DOHH2 (cell line): Measurements from ENCODE around the gene TBC1D24.

Experiments used
- H3F3A ChIP-seq: fragments of 200-600 bp; sonication (generic), shearing (Covaris generic); 2 replicates; pipeline ENCODE4 v1.6.0; 2016; ENCODE audit warnings: antibody characterized with exemption, mild to moderate bottlenecking; ENCODE audit not compliant: control insufficient read depth, insufficient read depth
- H3K27ac ChIP-seq: fragments of 200-600 bp; sonication (generic); 2 replicates; pipeline ENCODE4 v1.5.1; 2014; ENCODE audit warnings: low read depth, mild to moderate bottlenecking, low read length, moderate library complexity
- H3K27me3 ChIP-seq: fragments of 200-600 bp; sonication (generic); 2 replicates; pipeline ENCODE4 v1.6.1; 2014; ENCODE audit warnings: mild to moderate bottlenecking, low read length, mixed read lengths; ENCODE audit not compliant: control insufficient read depth
- H3K36me3 ChIP-seq: fragments of 200-600 bp; sonication (generic); 2 replicates; pipeline ENCODE4 v1.6.1; 2014; ENCODE audit warnings: mild to moderate bottlenecking, low read length, moderate library complexity, mixed read lengths; ENCODE audit not compliant: control insufficient read depth
- H3K4me1 ChIP-seq: fragments of 200-600 bp; sonication (generic); 2 replicates; pipeline ENCODE4 v1.6.1; 2014; ENCODE audit warnings: mild to moderate bottlenecking, low read length, mixed read lengths; ENCODE audit not compliant: control insufficient read depth
- H3K4me2 ChIP-seq: fragments of 200-600 bp; sonication (generic); 2 replicates; pipeline ENCODE4 v1.6.0; 2014; ENCODE audit warnings: mild to moderate bottlenecking, low read length, moderate library complexity
- H3K4me3 ChIP-seq: fragments of 200-600 bp; sonication (generic); 2 replicates; pipeline ENCODE4 v1.5.1; 2014; ENCODE audit warnings: mild to moderate bottlenecking, low read length, mixed read lengths
- H3K79me2 ChIP-seq: fragments of 200-600 bp; sonication (generic); 2 replicates; pipeline ENCODE4 v1.6.1; 2014; ENCODE audit warnings: mild to moderate bottlenecking, low read length, mixed read lengths; ENCODE audit not compliant: control insufficient read depth
- H3K9me2 ChIP-seq: fragments of 200-600 bp; sonication (generic); replicated peaks from 2 replicates; pipeline ENCODE4 v1.6.1; 2014; ENCODE audit warnings: mild to moderate bottlenecking, low read length, mixed read lengths; ENCODE audit not compliant: control insufficient read depth
- H3K9me3 ChIP-seq: fragments of 200-600 bp; sonication (generic); 2 replicates; pipeline ENCODE4 v1.6.1; 2014; ENCODE audit warnings: antibody characterized with exemption, low read length, mixed read lengths; ENCODE audit not compliant: control insufficient read depth, insufficient read depth
- H4K20me1 ChIP-seq: fragments of 200-600 bp; sonication (generic); 2 replicates; pipeline ENCODE4 v1.6.0; 2014; ENCODE audit warnings: low read depth, mild to moderate bottlenecking, antibody characterized with exemption, low read length, moderate library complexity; ENCODE audit not compliant: control insufficient read depth, insufficient read depth
- EZH2phosphoT487 ChIP-seq: fragments of 200-600 bp; sonication (generic); IDR thresholded peaks from 2 replicates; pipeline ENCODE4 v1.6.1; 2017; ENCODE audit warnings: borderline replicate concordance, mild to moderate bottlenecking, antibody characterized with exemption, low read length, moderate library complexity, mixed read lengths
- TF ChIP-seq, protein P1 (sequence below): fragments of 200-600 bp; sonication (generic); IDR thresholded peaks from one replicate; pipeline ENCODE4 v1.5.1; 2014; ENCODE audit warnings: antibody characterized with exemption, mild to moderate bottlenecking, low read depth, low read length; ENCODE audit not compliant: poor library complexity, severe bottlenecking

The TBC1D24 gene

DNA sequence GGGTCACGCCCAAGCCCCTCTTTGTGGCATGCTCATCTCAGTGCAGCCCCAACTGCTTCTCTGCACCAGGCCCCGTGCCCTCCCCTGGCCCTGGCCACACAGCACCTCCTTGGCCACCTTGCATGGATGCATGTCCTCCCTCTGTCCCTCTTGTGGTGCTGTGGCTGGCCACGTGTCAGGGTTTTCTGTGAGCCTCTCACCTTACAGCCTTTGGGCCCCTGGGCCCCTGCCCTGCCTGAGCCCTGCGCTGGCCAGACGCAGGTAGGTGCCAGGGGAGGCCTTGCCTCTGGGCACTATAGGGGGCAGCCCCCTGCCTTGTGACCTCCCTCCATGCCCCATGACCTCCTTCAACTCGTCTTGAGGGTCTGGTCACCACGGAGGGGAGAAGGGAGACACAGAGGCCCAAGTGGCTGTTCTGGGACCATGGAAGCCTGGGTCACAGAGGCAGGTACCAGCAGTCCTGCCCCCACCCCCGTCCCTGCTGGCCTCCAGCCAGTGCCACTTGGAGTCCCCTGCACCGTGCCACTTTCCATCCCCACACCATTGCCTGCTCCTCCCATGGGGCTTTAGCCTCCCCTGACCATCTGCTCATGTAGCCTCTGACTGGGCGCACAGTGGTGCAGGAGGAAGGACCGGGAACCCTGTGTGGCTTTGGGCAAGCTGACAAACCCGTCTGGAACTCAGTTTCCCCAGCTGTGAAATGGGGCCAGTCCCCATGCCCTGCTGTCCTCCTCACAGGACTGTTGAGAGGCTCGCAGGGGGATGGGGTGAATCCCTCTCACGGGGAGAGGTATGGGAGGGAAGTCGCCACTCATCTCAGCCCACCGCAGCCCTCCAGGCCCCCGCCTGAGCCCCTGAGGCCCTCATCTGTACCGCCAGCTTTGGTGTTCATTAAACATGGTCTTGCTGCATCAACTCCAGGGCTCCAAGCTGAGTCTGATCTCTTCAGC, 27.3 kb downstream of the TBC1D24 start:
- Histone ChIP-seq H3F3A (peaks cover 10% of the 10 kb centered on the region), H3K79me2 (peaks cover 17% of the 10 kb centered on the region), H3K4me1 (peaks cover 62% of the 10 kb centered on the region), H4K20me1 (0 out of 2 replicates have a peak, but pooled peaks cover 7% of the 10 kb centered on the region), H3K27me3 (no peaks in the 10 kb centered on the region), H3K36me3 (peaks cover 31% of the 10 kb centered on the region), H3K9me3 (no peaks in the 10 kb centered on the region), H3K27ac (peak overlapping the region; percentile 92), H3K9me2 (no peaks in the 10 kb centered on the region), H3K4me2 (peak overlapping the region; percentile 64), H3K4me3 (peak overlapping the region; percentile 61)
- no peak for TF ChIP-seq EZH2phosphoT487
- TF ChIP-seq, protein P1, sequence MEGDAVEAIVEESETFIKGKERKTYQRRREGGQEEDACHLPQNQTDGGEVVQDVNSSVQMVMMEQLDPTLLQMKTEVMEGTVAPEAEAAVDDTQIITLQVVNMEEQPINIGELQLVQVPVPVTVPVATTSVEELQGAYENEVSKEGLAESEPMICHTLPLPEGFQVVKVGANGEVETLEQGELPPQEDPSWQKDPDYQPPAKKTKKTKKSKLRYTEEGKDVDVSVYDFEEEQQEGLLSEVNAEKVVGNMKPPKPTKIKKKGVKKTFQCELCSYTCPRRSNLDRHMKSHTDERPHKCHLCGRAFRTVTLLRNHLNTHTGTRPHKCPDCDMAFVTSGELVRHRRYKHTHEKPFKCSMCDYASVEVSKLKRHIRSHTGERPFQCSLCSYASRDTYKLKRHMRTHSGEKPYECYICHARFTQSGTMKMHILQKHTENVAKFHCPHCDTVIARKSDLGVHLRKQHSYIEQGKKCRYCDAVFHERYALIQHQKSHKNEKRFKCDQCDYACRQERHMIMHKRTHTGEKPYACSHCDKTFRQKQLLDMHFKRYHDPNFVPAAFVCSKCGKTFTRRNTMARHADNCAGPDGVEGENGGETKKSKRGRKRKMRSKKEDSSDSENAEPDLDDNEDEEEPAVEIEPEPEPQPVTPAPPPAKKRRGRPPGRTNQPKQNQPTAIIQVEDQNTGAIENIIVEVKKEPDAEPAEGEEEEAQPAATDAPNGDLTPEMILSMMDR, result no peak

DNA sequence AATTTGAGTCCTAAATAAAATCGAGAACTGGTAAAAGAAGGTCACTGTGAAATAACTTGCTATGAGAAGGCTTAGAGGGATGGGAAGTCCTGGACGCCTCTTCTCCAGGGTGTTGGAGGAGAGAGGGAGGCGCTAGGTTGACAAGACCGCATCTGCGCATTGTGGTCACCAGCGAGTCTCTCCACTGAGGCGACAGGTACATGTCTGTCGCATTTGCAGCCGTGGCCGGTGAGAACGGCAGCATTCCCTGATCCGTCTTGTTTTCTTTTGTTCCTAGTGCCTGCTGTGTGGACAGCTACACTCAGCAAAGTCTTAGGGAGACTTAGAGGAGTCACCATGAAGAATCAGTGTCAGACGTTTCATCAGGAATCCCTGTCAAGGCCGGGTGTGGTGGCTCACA, 30.8 kb downstream of the TBC1D24 start:
- H3K27ac ChIP-seq, result 0 out of 2 replicates have a peak overlapping the region, but pooled peaks have one; percentile 92
- no peak for TF ChIP-seq EZH2phosphoT487
- TF ChIP-seq, protein P1, result no peak
- H3K79me2 ChIP-seq, result peaks cover 14% of the 10 kb centered on the region
- H3K9me3 ChIP-seq, result no peaks in the 10 kb centered on the region
- H3K4me1 ChIP-seq, result peaks cover 91% of the 10 kb centered on the region
- no peak overlapping the region for H3K4me3 ChIP-seq
- peaks cover 13% of the 10 kb centered on the region for H3K36me3 ChIP-seq
- H3F3A ChIP-seq, result peaks cover 17% of the 10 kb centered on the region
- H4K20me1 ChIP-seq, result 0 out of 2 replicates have a peak, but pooled peaks cover 3% of the 10 kb centered on the region
- no peaks in the 10 kb centered on the region for H3K27me3 ChIP-seq
- H3K4me2 ChIP-seq, result peak overlapping the region; percentile 37; the same call in 1 of the 2 replicates
- H3K9me2 ChIP-seq, result no peaks in the 10 kb centered on the region

DNA sequence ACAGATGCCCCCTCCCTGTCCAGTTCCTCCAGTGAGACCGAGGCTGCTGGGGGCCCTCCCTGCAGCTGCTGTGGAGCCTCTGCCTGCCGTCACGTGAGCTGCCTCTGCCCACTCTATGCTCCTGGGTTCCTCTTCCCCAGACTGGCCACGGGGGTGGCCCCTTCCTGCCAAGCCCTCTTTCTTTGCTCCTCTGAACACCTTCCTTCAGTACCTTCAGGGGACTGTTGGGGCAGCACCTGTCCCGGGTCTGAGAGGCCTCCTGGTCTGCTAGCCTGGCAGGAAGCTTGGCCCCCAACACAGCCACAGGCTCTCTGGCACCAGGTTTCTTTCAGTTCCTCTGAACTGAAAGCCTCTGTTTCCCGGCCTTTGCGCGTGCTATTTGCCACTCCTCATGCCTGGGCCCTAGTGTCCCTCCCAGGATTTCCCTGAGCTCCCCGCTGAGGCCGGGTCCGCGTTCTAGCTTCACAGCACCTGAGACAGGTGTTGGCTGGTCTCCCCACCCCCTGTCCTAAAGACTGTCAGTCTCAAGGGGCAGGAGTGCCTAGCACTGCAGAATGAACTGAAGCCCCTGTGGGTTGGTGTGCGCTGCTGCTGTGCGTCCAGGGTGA, 32.2 kb downstream of the TBC1D24 start:
- Histone ChIP-seq H3K27me3 (no peaks in the 10 kb centered on the region), H3K36me3 (peaks cover 5% of the 10 kb centered on the region), H3K4me3 (peak overlapping the region; percentile 33), H4K20me1 (no peaks in the 10 kb centered on the region), H3F3A (peaks cover 17% of the 10 kb centered on the region), H3K9me3 (no peaks in the 10 kb centered on the region), H3K79me2 (peaks cover 8% of the 10 kb centered on the region), H3K4me2 (peak overlapping the region; percentile 55), H3K4me1 (peaks cover 82% of the 10 kb centered on the region), H3K27ac (peak overlapping the region; percentile 67), H3K9me2 (no peaks in the 10 kb centered on the region)
- TF ChIP-seq EZH2phosphoT487, result no peak
- TF ChIP-seq, protein P1, result peak; percentile 31
